Myocyte (in vitro differentiated cells): ENCODE measurements around the gene ROR2. TPM values are rescaled to one million over a fixed set of nuclear protein-coding genes. Genes with fewer than 3 reads are reported as not detected.
A peak's percentile ranks its signal among the peaks of the same experiment; 100 is the strongest.

Experiments
- DNase-seq: peaks from one replicate; pipeline ENCODE4 v3.0.0-alpha.2; 2012; ENCODE audit warnings: low read depth
- total RNA-seq: library from RNA; depleted of rRNA; stranded (reverse); fragments of >200 nt; gene quantifications from 2 replicates; pipeline ENCODE4 v1.2.3, GENCODE V29; 2014

Gene ROR2
- total RNA-seq, 1 donor from 2014 or later, result 0.05 TPM

DNA sequence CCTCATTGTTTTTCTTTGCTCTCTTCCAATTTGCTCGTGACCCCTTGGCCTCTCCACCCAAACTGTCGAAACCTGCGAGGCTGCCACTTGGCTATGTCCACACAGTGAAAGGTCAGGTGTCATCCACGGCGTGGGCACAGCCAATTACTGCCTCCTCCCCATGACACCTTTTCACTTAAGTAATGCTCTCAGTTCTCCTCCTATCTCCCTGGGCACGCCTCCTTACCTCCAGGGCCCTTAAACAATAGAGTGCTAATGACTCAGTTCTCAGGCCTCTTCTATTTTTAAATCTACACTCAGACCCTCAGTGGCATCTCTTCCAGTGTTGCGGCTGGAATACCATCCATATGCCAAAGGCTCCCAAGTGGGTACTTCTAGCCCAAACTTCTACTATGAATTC is 256.8 kb downstream of the ROR2 start:
- DNase-seq, result peak; percentile 10

DNA sequence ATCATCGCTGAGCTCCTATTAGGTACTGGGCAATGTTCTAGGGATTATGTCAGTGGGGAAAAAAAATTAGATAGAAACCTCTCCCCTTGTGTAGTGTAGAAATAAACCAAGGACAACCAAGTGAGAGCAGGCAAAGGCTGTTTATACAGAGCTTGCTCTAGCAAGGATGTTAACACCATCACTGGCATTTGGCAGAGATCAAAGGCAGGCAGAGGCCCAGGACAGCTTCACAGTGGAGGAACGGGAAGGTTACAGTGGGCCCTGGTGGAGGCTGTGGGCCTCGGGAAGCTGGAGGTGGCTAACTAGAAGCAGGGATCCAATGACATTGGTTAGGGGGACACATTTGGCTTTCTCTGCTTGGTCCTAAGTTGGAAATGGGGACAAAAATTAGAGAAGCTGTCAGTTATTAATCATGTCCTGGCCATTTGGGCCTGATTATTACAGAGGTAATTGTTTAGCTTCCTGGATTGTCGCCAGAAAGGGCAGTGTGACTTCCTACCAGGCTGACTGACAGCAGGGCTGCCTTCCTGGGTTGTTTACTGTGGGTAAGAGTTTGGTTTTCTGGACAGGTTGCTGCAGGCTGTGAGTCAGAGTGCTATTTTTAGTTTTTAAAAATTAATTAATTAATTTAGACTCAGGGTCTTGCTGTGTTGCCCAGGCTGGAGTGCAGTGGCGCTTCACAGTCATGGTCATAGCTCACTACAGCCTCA is 259.3 kb downstream of the ROR2 start:
- DNase-seq, result peak; percentile 44

GRCh38 chr9:91689006-91689405 is 261.0 kb downstream of the ROR2 start:
- DNase-seq, result no peak

- no peak for DNase-seq
These were observed 266.8 kb downstream of the ROR2 start for GRCh38 chr9:91683269-91683668.

- no peak for DNase-seq
These were observed 267.2 kb downstream of the ROR2 start for GRCh38 chr9:91682806-91683205.

DNA sequence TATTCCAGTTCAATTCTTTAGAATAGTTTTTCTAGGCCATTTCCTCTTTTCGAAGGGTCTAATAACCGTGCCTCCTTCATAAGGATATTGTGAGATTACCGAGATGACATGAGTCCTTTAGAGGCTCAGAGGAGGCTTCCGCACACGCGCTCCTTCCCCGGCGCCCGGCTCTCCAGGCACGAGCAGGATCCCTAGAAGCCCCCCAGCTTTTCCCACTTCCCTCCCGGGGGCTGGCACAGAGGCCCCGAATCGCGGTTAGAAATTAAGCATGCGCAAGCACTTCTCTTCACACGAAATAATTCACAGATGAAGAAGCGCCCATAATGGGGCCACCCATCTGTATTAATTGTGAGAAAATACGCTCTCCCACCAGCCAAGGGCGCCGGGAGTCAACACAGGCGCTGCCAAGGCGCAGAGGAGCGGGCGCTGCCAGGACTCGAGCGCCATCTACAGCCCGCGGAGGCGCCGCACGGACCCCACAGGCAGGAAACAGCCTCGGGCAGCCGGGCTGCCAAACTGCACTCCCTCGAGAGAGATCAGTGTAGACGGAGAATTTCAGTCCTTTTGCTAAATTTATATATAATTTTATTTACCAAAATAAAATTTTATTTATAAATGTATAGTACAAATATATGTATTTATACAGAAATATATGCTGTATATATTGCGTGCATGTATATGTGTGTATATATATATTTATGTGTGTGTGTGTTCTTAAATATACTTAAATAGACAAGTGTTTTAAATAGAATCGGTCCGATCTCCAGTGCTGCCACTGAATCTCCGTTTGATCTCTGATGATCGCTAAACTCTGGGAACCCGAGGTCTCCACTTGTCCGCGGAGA is 268.3 kb downstream of the ROR2 start:
- peak; percentile 62 for DNase-seq

- DNase-seq, result no peak
These were observed 269.0 kb downstream of the ROR2 start for GRCh38 chr9:91680998-91681397.

DNA sequence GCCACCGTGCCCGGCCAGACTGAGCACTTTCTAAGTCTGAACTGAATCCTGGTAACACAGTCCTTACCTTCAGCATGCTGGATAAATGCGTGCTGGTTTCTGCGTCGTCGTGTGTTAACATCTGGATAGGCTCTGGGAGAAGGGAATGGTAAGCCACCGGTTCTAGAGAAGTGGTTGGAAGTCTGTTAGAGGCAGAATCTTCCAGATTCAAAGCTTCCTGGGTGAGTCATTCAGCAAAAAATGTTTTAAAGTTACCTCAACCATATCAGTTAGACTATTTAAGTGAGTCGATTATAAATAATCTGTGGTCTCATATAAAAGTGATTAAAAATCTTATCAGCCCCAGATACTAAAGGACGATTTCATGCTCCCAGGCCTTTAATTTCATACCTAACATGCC is 269.9 kb downstream of the ROR2 start:
- DNase-seq, result no peak

DNA sequence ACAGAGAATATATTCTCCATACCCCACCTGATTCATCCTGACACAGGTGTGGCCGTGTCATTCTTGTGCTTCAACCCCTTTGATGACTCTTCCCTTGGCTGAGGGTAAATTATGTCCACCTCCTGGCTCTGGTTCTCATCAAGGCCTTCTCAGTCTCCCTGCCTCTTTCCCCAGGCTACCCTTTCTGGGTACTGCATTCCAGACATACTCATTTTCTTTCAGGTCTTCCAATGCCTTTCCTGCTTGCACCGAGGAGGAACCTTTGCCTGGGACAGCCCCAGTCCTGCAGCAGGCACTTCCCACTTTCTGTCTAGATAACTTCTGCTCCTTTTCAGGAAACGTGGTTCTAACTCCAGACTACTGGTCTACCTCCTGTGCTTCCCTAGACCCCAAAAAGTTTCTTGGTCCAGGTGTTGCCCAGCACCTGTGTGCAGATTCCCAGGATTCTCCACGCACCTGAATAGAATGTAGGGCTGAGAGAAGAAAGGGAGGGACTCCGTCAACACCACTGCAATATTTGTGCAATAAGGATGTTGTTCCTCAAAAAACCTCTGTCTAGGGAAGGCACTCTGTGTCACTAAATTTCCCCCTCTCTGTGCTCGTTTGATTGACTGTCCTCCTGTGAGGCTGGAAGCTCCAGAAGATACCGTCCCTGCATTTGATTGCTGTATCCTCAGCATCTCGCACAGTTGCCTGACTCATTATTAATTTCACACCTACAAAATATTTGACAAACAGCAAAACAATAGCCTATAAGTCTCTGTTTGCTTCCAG is 271.0 kb downstream of the ROR2 start:
- no peak for DNase-seq

GRCh38 chr9:91677822-91678436 is 272.1 kb downstream of the ROR2 start:
- DNase-seq, result no peak

DNA sequence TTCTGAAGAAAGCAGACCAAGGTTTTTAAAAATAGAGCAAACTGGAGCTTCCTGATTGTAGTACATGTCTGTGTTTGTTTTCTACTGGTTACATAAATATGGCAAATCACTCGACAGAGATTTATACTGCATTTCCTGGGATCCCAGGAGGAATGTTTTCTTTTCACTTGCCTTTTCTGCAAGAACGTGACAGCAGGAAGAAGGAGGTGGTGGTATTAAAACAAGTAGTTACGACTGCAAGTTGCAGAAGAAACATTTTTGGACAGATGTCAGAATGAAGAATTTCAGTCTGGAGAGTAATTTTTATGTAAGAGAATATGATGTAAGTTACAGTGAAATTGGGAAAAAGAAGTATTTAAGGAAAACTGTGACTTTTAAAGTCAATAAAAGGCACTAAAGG is 272.7 kb downstream of the ROR2 start:
- no peak for DNase-seq

GRCh38 chr9:91676046-91676445 is 274.0 kb downstream of the ROR2 start:
- DNase-seq, result no peak

DNA sequence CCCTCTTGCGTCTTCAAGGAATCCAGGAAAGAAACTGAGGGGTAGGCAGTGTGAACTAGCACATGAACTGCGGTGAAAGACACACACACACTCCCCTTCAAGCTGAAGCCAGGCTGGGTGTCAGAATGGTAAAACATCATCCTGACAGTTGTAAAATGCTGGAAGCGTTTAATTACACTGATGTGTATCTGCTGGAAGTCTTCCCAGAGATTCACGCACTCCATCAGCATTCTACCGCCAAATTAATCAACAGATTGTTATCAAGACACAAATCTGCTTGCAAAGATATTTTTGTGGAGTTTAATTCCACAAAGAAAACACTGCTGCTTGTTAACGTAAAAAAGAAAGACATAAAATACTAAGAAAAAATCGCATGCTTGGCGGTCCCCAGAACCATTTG is 285.4 kb downstream of the ROR2 start:
- DNase-seq, result no peak

GRCh38 chr9:91663858-91664257 is 286.2 kb downstream of the ROR2 start:
- no peak for DNase-seq

DNA sequence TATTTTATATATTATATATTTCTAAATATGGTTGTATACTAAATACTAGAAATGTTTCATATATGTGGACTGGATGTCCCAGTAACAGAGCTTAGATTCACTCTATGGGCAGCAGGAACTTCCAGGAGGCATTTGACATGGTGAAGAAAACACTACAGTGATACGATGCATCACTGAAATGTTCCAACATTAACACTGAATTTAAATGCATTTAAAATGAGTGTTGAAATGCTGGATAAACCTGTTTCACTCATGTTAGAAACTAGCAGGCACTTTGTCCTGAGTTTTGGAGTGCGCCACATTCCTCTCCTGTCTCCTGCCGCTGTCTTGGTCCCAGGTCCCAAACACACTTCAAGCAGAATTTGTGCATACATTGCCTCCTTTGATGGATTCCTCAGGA is 288.6 kb downstream of the ROR2 start:
- DNase-seq, result no peak

DNA sequence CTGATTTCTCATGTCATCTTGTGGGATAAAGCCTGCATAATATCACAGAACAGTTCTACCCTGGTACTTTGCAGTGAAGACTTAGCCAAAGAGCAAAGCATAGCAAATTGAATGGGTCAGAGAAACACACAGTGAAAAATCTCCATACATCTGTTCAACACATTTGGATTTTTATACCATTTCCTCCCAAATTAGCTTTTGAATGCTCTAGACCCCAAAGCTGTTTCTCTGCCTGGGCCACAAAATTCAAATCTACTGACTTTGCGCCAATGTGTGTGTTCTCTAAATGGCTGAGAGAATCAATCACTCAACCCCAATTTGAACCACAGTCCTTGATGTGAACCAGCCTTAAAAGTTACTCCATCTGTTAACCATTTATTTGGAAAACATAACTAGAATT is 289.5 kb downstream of the ROR2 start:
- DNase-seq, result no peak

- DNase-seq, result peak; percentile 16
These were observed 290.2 kb downstream of the ROR2 start for GRCh38 chr9:91659529-91660495.

GRCh38 chr9:91658513-91659105 is 291.4 kb downstream of the ROR2 start:
- DNase-seq, result no peak

DNA sequence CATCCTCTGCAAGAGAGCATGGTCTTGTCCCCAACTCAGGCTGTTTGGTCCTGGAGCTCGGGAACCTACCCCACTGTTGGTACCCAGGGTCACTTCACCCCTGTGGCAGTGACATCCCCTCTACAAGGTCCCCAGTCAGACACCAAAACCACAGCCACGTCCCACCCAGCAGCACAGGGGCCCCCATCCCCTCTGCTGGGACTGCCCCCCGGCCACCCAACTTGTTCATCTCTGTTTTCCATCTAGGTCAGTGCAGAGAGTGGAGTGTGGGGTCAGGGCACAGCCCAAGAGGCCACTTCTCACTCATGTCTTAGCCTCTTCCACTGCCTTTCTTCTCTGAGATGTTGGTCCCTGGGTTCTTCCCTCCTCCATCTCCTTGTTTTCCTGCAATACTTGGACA is 292.5 kb downstream of the ROR2 start:
- DNase-seq, result no peak

DNA sequence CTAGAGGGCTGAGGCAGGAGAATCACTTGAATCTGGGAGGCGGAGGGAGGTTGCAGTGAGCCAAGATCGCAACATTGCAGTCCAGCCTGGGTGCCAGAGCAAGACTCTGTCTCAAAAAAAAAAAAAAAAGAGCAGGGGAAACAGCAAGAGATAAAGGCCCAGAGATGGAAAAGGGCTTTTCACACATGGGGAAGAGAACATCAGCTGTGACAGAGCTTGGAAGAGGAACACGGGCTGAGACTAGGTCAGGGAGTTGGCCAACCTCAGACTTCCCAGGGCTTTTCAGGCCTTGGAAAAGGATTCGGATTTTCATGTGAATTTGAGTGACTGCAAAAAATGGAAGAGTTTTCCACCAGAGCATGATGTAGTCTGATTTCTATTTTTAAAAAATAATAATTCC is 294.4 kb downstream of the ROR2 start:
- DNase-seq, result no peak
